Activated naive CD4-positive, alpha-beta T cell treated with anti-CD3 and anti-CD28 coated beads, Interleukin-2, amount 10 ng/mL, durations not matched to agents 7 days and 5 days (primary cell): ENCODE data around the gene CNIH1.
"Not testable (repeated sequence)": the region's sequence is repeated elsewhere in the genome, so short reads cannot be mapped to it uniquely, and the experiment has no call there.

Source experiments
- CTCF ChIA-PET: fragments of 350-600 bp; sonication (Branson Sonifier 250); formaldehyde crosslinking; loops from one replicate; lab custom pipeline; 2021; ENCODE audit warnings: antibody characterized with exemption; lab: Charles Lee
- DNase-seq: peaks from one replicate; pipeline ENCODE4 v3.0.0-alpha.2; 2020
- H3K27ac Mint-ChIP-seq: one replicate; pipeline ENCODE4 v1.8.0; 2021; ENCODE audit warnings: mild to moderate bottlenecking, moderate library complexity, mixed read lengths
- H3K27me3 Mint-ChIP-seq: one replicate; pipeline ENCODE4 v1.8.0; 2021; ENCODE audit warnings: mild to moderate bottlenecking, mixed read lengths
- H3K36me3 Mint-ChIP-seq: one replicate; pipeline ENCODE4 v1.8.0; 2021; ENCODE audit warnings: mixed read lengths
- H3K4me1 Mint-ChIP-seq: one replicate; pipeline ENCODE4 v1.8.0; 2021; ENCODE audit warnings: mixed read lengths
- H3K4me3 Mint-ChIP-seq: one replicate; pipeline ENCODE4 v1.8.0; 2021; ENCODE audit warnings: mild to moderate bottlenecking, moderate library complexity, mixed read lengths
- H3K9me3 Mint-ChIP-seq: one replicate; pipeline ENCODE4 v1.8.0; 2021; ENCODE audit warnings: mixed read lengths

The CNIH1 gene

GRCh38 chr14:54435500-54435981 lies 5.6 kb downstream of the CNIH1 start:
- Mint-ChIP-seq H3K4me3 (no peak overlapping the region), H3K36me3 (peaks cover 45% of the 10 kb centered on the region), H3K4me1 (peaks cover 51% of the 10 kb centered on the region), H3K9me3 (no peaks in the 10 kb centered on the region), H3K27ac (no peak overlapping the region), H3K27me3 (no peaks in the 10 kb centered on the region)
- DNase-seq: no peak
- CTCF ChIA-PET: interaction anchor here (0.6 to 1.3 kb wide), 4 partner anchors 11 to 1694 kb away, joined by 3 to 4 read pairs (median 3); no protein-coding TSS in a partner anchor

- peaks cover 43% of the 10 kb centered on the region for H3K36me3 Mint-ChIP-seq
Observed at GRCh38 chr14:54428527-54428926, 12.6 kb downstream of the CNIH1 start.

GRCh38 chr14:54427871-54428270 lies 13.3 kb downstream of the CNIH1 start:
- H3K27me3 Mint-ChIP-seq: no peaks in the 10 kb centered on the region
- H3K9me3 Mint-ChIP-seq: no peaks in the 10 kb centered on the region
- CTCF ChIA-PET: no interaction called here
- no peak for DNase-seq
- no peaks in the 10 kb centered on the region for H3K4me1 Mint-ChIP-seq
- no peak overlapping the region for H3K27ac Mint-ChIP-seq
- H3K4me3 Mint-ChIP-seq: no peak overlapping the region
- peaks cover 40% of the 10 kb centered on the region for H3K36me3 Mint-ChIP-seq

More at GRCh38 chr14:54428527-54428926, 12.6 kb downstream of the CNIH1 start:
- Mint-ChIP-seq H3K9me3 (no peaks in the 10 kb centered on the region), H3K4me1 (no peaks in the 10 kb centered on the region), H3K27ac (no peak overlapping the region), H3K27me3 (no peaks in the 10 kb centered on the region), H3K4me3 (no peak overlapping the region)
- no peak for DNase-seq
- CTCF ChIA-PET: interaction anchor here (0.7 kb wide), 1 partner anchor 80 kb away, joined by 3 read pairs; no protein-coding TSS in a partner anchor

GRCh38 chr14:54425537-54426274 lies 15.5 kb downstream of the CNIH1 start:
- no peaks in the 10 kb centered on the region for H3K27me3 Mint-ChIP-seq
- CTCF ChIA-PET: no interaction called here
- DNase-seq: no peak
- H3K36me3 Mint-ChIP-seq: peaks cover 35% of the 10 kb centered on the region
- peak overlapping the region; percentile 12 for H3K27ac Mint-ChIP-seq
- H3K9me3 Mint-ChIP-seq: no peaks in the 10 kb centered on the region
- H3K4me1 Mint-ChIP-seq: no peaks in the 10 kb centered on the region
- no peak overlapping the region for H3K4me3 Mint-ChIP-seq

- Mint-ChIP-seq H3K4me1 (no peaks in the 10 kb centered on the region), H3K36me3 (peaks cover 39% of the 10 kb centered on the region)
- CTCF ChIA-PET: interaction anchor here (2.3 kb wide), 1 partner anchor 10 kb away, joined by 4 read pairs; no protein-coding TSS in a partner anchor
Observed at GRCh38 chr14:54425068-54425467, 16.1 kb downstream of the CNIH1 start.

GRCh38 chr14:54424479-54424901 lies 16.7 kb downstream of the CNIH1 start:
- Mint-ChIP-seq H3K9me3 (no peaks in the 10 kb centered on the region), H3K27ac (no peak overlapping the region), H3K4me3 (no peak overlapping the region), H3K4me1 (no peaks in the 10 kb centered on the region), H3K27me3 (no peaks in the 10 kb centered on the region), H3K36me3 (peaks cover 40% of the 10 kb centered on the region)
- no peak for DNase-seq
- CTCF ChIA-PET: interaction anchor here (0.7 to 2.3 kb wide), 3 partner anchors 11 to 1998 kb away, joined by 3 to 4 read pairs (median 3); no protein-coding TSS in a partner anchor

More at GRCh38 chr14:54425068-54425467, 16.1 kb downstream of the CNIH1 start:
- H3K9me3 Mint-ChIP-seq: no peaks in the 10 kb centered on the region
- H3K27ac Mint-ChIP-seq: no peak overlapping the region
- H3K4me3 Mint-ChIP-seq: no peak overlapping the region
- no peak for DNase-seq
- H3K27me3 Mint-ChIP-seq: no peaks in the 10 kb centered on the region

GRCh38 chr14:54423991-54424390 lies 17.2 kb downstream of the CNIH1 start:
- CTCF ChIA-PET: interaction anchor here (0.7 to 2.3 kb wide), 5 partner anchors 8 to 1998 kb away, joined by 3 to 4 read pairs (median 3); no protein-coding TSS in a partner anchor
- Mint-ChIP-seq H3K27me3 (no peaks in the 10 kb centered on the region), H3K27ac (no peak overlapping the region)

GRCh38 chr14:54420478-54421142 lies 20.6 kb downstream of the CNIH1 start:
- Mint-ChIP-seq H3K4me3 (no peak overlapping the region), H3K27me3 (no peaks in the 10 kb centered on the region), H3K4me1 (no peaks in the 10 kb centered on the region), H3K9me3 (no peaks in the 10 kb centered on the region), H3K27ac (no peak overlapping the region), H3K36me3 (peaks cover 34% of the 10 kb centered on the region)
- CTCF ChIA-PET: interaction anchor here (0.6 to 1.0 kb wide), 4 partner anchors 12 to 1967 kb away, joined by 3 read pairs; no protein-coding TSS in a partner anchor
- no peak for DNase-seq

More at GRCh38 chr14:54423991-54424390, 17.2 kb downstream of the CNIH1 start:
- DNase-seq: no peak
- no peak overlapping the region for H3K4me3 Mint-ChIP-seq
- no peaks in the 10 kb centered on the region for H3K4me1 Mint-ChIP-seq
- H3K9me3 Mint-ChIP-seq: no peaks in the 10 kb centered on the region
- H3K36me3 Mint-ChIP-seq: peaks cover 42% of the 10 kb centered on the region

GRCh38 chr14:54411371-54411770 lies 29.8 kb downstream of the CNIH1 start:
- Mint-ChIP-seq H3K4me1 (no peaks in the 10 kb centered on the region), H3K27me3 (no peaks in the 10 kb centered on the region), H3K9me3 (no peaks in the 10 kb centered on the region), H3K4me3 (no peak overlapping the region), H3K36me3 (peaks cover 51% of the 10 kb centered on the region), H3K27ac (no peak overlapping the region)
- DNase-seq: no peak
- CTCF ChIA-PET: interaction anchor here (0.6 kb wide), 1 partner anchor 290 kb away, joined by 3 read pairs; no protein-coding TSS in a partner anchor

- H3K36me3 Mint-ChIP-seq: peaks cover 57% of the 10 kb centered on the region
- H3K9me3 Mint-ChIP-seq: no peaks in the 10 kb centered on the region
- CTCF ChIA-PET: no interaction called here
- no peak overlapping the region for H3K4me3 Mint-ChIP-seq
- peaks cover 8% of the 10 kb centered on the region for H3K4me1 Mint-ChIP-seq
- H3K27ac Mint-ChIP-seq: no peak overlapping the region
- no peaks in the 10 kb centered on the region for H3K27me3 Mint-ChIP-seq
- DNase-seq: no peak
Observed at GRCh38 chr14:54410215-54410614, 31.0 kb downstream of the CNIH1 start.

- H3K36me3 Mint-ChIP-seq: peaks cover 74% of the 10 kb centered on the region
- H3K9me3 Mint-ChIP-seq, H3K27me3 Mint-ChIP-seq, H3K4me3 Mint-ChIP-seq, CTCF ChIA-PET, H3K27ac Mint-ChIP-seq, DNase-seq: not testable (repeated sequence)
- peaks cover 50% of the 10 kb centered on the region for H3K4me1 Mint-ChIP-seq
Observed at GRCh38 chr14:54403401-54404005, 37.7 kb downstream of the CNIH1 start.

- Mint-ChIP-seq H3K4me3 (no peak overlapping the region), H3K9me3 (peaks cover 2% of the 10 kb centered on the region), H3K36me3 (peaks cover 42% of the 10 kb centered on the region), H3K27ac (no peak overlapping the region), H3K27me3 (no peaks in the 10 kb centered on the region), H3K4me1 (peaks cover 59% of the 10 kb centered on the region)
- CTCF ChIA-PET: no interaction called here
- DNase-seq: no peak
Observed at GRCh38 chr14:54399560-54399959, 41.6 kb downstream of the CNIH1 start.

- H3K9me3 Mint-ChIP-seq: no peaks in the 10 kb centered on the region
- CTCF ChIA-PET: interaction anchor here (0.6 to 1.0 kb wide), 2 partner anchors 60 to 102 kb away, joined by 3 read pairs; no protein-coding TSS in a partner anchor
- H3K27ac Mint-ChIP-seq: peak within 1 kb of the TSS; percentile 84
- H3K36me3 Mint-ChIP-seq: peaks cover 14% of the 10 kb centered on the region
- H3K4me1 Mint-ChIP-seq: peaks cover 38% of the 10 kb centered on the region
- H3K4me3 Mint-ChIP-seq: peak within 1 kb of the TSS; percentile 88
- peaks cover 1% of the 10 kb centered on the region for H3K27me3 Mint-ChIP-seq
- peak; percentile 98 for DNase-seq
Observed at GRCh38 chr14:54396493-54397335, 44.5 kb downstream of the CNIH1 start, which contains the start of gene CDKN3. Gene CDKN3 (plus strand): TSS chr14:54397007. CDS start chr14:54397069, 62 bp downstream.
